Osteoblast (primary cell): ENCODE data around the gene DCST2. TPM values are rescaled to one million over a fixed set of nuclear protein-coding genes. Genes with fewer than 3 reads are reported as not detected.

Experiments used
- DNase-seq: peaks from one replicate; pipeline ENCODE4 v3.0.0; 2011; ENCODE audit warnings: low spot score, mixed read lengths; ENCODE audit not compliant: insufficient read length; ENCODE audit errors: missing footprints
- H2AFZ ChIP-seq: 2 replicates; pipeline ENCODE4 v1.6.0; 2011; ENCODE audit warnings: mild to moderate bottlenecking, low read length
- H3K27ac ChIP-seq: 2 replicates; pipeline ENCODE4 v1.5.1; 2011; ENCODE audit warnings: mild to moderate bottlenecking, low read depth, low read length, moderate library complexity
- H3K27me3 ChIP-seq: 2 replicates; pipeline ENCODE4 v1.6.0; 2012; ENCODE audit warnings: mild to moderate bottlenecking, control low read depth, inconsistent platforms, low read length, moderate library complexity; ENCODE audit not compliant: insufficient read depth
- H3K36me3 ChIP-seq: 2 replicates; pipeline ENCODE4 v1.5.1; 2011; ENCODE audit warnings: mild to moderate bottlenecking, low read length, control low read depth, moderate library complexity; ENCODE audit not compliant: insufficient read depth
- H3K4me1 ChIP-seq: 2 replicates; pipeline ENCODE4 v1.5.1; 2011; ENCODE audit warnings: mild to moderate bottlenecking, low read length, control low read depth, moderate library complexity; ENCODE audit not compliant: insufficient read depth
- H3K4me2 ChIP-seq: 2 replicates; pipeline ENCODE4 v1.6.0; 2011; ENCODE audit warnings: mild to moderate bottlenecking, low read length; ENCODE audit not compliant: insufficient read depth
- H3K4me3 ChIP-seq: fragments of 200-600 bp; sonication (generic); 3 replicates; pipeline ENCODE4 v1.5.1; 2012; ENCODE audit warnings: mild to moderate bottlenecking, low read length, inconsistent platforms; ENCODE audit not compliant: insufficient read depth
- H3K79me2 ChIP-seq: 2 replicates; pipeline ENCODE4 v1.6.0; 2012; ENCODE audit warnings: mild to moderate bottlenecking, low read length, control low read depth, inconsistent platforms; ENCODE audit not compliant: insufficient read depth
- H3K9me3 ChIP-seq: 2 replicates; pipeline ENCODE4 v1.5.1; 2011; ENCODE audit warnings: low read depth, low read length, control low read depth
- H4K20me1 ChIP-seq: 2 replicates; pipeline ENCODE4 v1.6.0; 2012; ENCODE audit warnings: mild to moderate bottlenecking, low read length, control low read depth; ENCODE audit not compliant: insufficient read depth
- total RNA-seq: library from RNA; depleted of rRNA; stranded (reverse); fragments of >200 nt; gene quantifications from 2 replicates; pipeline ENCODE4 v1.2.3, GENCODE V29; 2012
- TF ChIP-seq, protein P1 (sequence below): IDR thresholded peaks from 2 replicates; pipeline ENCODE4 v1.5.1; 2011; ENCODE audit warnings: mild to moderate bottlenecking, low read depth, low read length, moderate library complexity; ENCODE audit errors: extremely low read depth

DCST2 gene
- total RNA-seq, 1 donor: not detected

GRCh38 chr1:155068599-155068998 lies 35.0 kb upstream of the DCST2 start:
- Histone ChIP-seq H3K36me3 (no peaks in the 10 kb centered on the region), H4K20me1 (peaks cover 8% of the 10 kb centered on the region), H3K4me1 (peaks cover 11% of the 10 kb centered on the region), H3K27me3 (peaks cover 3% of the 10 kb centered on the region), H2AFZ (no peak overlapping the region), H3K4me2 (no peak overlapping the region), H3K79me2 (no peaks in the 10 kb centered on the region), H3K9me3 (no peaks in the 10 kb centered on the region), H3K4me3 (no peak overlapping the region), H3K27ac (no peak overlapping the region)
- TF ChIP-seq, protein P1, sequence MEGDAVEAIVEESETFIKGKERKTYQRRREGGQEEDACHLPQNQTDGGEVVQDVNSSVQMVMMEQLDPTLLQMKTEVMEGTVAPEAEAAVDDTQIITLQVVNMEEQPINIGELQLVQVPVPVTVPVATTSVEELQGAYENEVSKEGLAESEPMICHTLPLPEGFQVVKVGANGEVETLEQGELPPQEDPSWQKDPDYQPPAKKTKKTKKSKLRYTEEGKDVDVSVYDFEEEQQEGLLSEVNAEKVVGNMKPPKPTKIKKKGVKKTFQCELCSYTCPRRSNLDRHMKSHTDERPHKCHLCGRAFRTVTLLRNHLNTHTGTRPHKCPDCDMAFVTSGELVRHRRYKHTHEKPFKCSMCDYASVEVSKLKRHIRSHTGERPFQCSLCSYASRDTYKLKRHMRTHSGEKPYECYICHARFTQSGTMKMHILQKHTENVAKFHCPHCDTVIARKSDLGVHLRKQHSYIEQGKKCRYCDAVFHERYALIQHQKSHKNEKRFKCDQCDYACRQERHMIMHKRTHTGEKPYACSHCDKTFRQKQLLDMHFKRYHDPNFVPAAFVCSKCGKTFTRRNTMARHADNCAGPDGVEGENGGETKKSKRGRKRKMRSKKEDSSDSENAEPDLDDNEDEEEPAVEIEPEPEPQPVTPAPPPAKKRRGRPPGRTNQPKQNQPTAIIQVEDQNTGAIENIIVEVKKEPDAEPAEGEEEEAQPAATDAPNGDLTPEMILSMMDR: no peak
- DNase-seq: no peak

GRCh38 chr1:155066777-155067176 lies 33.2 kb upstream of the DCST2 start:
- no peak overlapping the region for H3K4me2 ChIP-seq
- peaks cover 12% of the 10 kb centered on the region for H4K20me1 ChIP-seq
- peaks cover 22% of the 10 kb centered on the region for H3K4me1 ChIP-seq
- no peaks in the 10 kb centered on the region for H3K27me3 ChIP-seq
- H2AFZ ChIP-seq: no peak overlapping the region
- H3K9me3 ChIP-seq: no peaks in the 10 kb centered on the region
- DNase-seq: no peak
- H3K79me2 ChIP-seq: no peaks in the 10 kb centered on the region
- H3K36me3 ChIP-seq: no peaks in the 10 kb centered on the region
- TF ChIP-seq, protein P1: no peak
- H3K27ac ChIP-seq: no peak overlapping the region
- H3K4me3 ChIP-seq: no peak overlapping the region

DNA sequence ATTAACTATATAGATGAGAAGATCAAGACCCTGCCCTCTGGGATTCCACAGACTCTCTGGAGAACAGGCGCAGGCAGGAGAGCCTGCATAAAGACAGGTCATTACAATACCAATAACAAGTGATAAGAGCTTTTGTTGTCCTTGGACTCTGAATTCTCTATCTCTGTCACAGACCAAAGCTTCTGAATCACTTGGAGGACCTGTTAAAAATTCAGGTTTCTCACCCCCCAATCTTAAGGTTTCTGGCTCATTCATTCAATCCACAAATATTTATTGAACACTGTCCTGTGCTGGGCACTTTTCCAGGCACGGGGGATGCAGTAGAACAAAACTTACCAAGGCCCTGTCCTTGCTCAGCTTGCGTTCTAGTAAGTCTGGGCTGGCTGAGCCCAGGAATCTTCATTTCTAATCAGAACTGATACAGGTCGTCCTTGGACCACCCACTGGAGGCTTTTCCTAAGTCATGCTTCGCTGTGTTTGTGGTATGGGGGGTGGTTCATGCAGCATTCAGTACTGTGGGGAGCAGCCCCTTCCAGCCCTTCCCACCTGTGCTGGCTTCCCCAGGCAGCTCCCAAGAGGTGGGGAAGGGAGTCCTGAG lies 31.4 kb upstream of the DCST2 start:
- Histone ChIP-seq H3K9me3 (no peaks in the 10 kb centered on the region), H2AFZ (no peak overlapping the region), H3K27me3 (no peaks in the 10 kb centered on the region), H3K4me2 (peak overlapping the region; percentile 90), H3K4me3 (no peak overlapping the region), H3K79me2 (no peaks in the 10 kb centered on the region), H3K27ac (no peak overlapping the region), H3K4me1 (peaks cover 19% of the 10 kb centered on the region), H4K20me1 (peaks cover 20% of the 10 kb centered on the region), H3K36me3 (no peaks in the 10 kb centered on the region)
- DNase-seq: no peak
- TF ChIP-seq, protein P1: no peak

- H3K79me2 ChIP-seq: no peaks in the 10 kb centered on the region
- no peak overlapping the region for H3K27ac ChIP-seq
- peaks cover 20% of the 10 kb centered on the region for H4K20me1 ChIP-seq
- DNase-seq: peak; percentile 95
- H3K4me1 ChIP-seq: peaks cover 19% of the 10 kb centered on the region
- H3K9me3 ChIP-seq: no peaks in the 10 kb centered on the region
- TF ChIP-seq, protein P1: no peak
- peak overlapping the region; percentile 97 for H3K4me3 ChIP-seq
- H3K4me2 ChIP-seq: peak overlapping the region; percentile 90
- no peaks in the 10 kb centered on the region for H3K36me3 ChIP-seq
- H2AFZ ChIP-seq: peak overlapping the region; percentile 67
- H3K27me3 ChIP-seq: no peaks in the 10 kb centered on the region
These were observed 30.7 kb upstream of the DCST2 start for GRCh38 chr1:155064111-155064831.
